Measurements from ENCODE around the gene NLRP9. TPM values are rescaled to one million over a fixed set of nuclear protein-coding genes. Genes with fewer than 3 reads are reported as not detected.

Gene NLRP9
- total RNA-seq, 1 donor from 2014 or later, result not detected

- H3K36me3 ChIP-seq, result peaks cover 58% of the 10 kb centered on the region
These were observed 63.8 kb downstream of the NLRP9 start for GRCh38 chr19:55674459-55674840.

DNA sequence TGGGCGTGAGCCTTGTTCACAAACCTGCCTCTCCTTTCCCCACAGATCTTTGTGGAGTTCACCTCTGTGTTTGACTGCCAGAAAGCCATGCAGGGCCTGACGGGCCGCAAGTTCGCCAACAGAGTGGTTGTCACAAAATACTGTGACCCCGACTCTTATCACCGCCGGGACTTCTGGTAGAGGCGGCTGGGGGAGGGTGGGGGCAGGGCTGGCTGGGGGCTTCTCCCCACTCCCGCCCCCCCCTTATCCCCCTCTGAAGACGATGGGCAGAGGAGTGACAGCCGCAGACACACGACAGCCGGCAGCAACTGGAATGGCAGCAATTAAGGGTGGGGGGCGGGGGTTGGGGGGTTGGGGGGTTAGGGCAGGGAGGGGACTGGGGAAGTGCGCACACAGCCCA, 64.3 kb downstream of the NLRP9 start:
- H3K4me1 ChIP-seq, result peaks cover 36% of the 10 kb centered on the region
- no peak for TF ChIP-seq CTCF (IDR thresholded peaks at IDR 0.05)
- no peak overlapping the region for H3K4me3 ChIP-seq
- no peak overlapping the region for H3K27ac ChIP-seq
- peaks cover 58% of the 10 kb centered on the region for H3K36me3 ChIP-seq
- no peaks in the 10 kb centered on the region for H3K27me3 ChIP-seq
- no peak for DNase-seq
- ATAC-seq, result no peak
- intact Hi-C loops (cut with DNase I), result no loop called here
- H3K9me3 ChIP-seq, result no peaks in the 10 kb centered on the region

More at GRCh38 chr19:55674459-55674840, 63.8 kb downstream of the NLRP9 start:
- TF ChIP-seq CTCF (IDR thresholded peaks at IDR 0.05), result no peak
- Histone ChIP-seq H3K27ac (peak overlapping the region; percentile 85), H3K4me1 (peaks cover 38% of the 10 kb centered on the region), H3K9me3 (no peaks in the 10 kb centered on the region), H3K4me3 (peak overlapping the region; percentile 82), H3K27me3 (no peaks in the 10 kb centered on the region)
- ATAC-seq (no peak), DNase-seq (no peak)
- intact Hi-C loops (cut with DNase I), result no loop called here

- no peaks in the 10 kb centered on the region for H3K9me3 ChIP-seq
- TF ChIP-seq CTCF (IDR thresholded peaks at IDR 0.05), result no peak
- H3K27ac ChIP-seq, result no peak overlapping the region
- peaks cover 33% of the 10 kb centered on the region for H3K4me1 ChIP-seq
- H3K4me3 ChIP-seq, result no peak overlapping the region
- ATAC-seq (no peak), DNase-seq (no peak)
- intact Hi-C loops (cut with DNase I), result no loop called here
- peaks cover 58% of the 10 kb centered on the region for H3K36me3 ChIP-seq
- H3K27me3 ChIP-seq, result no peaks in the 10 kb centered on the region
These were observed 64.7 kb downstream of the NLRP9 start for GRCh38 chr19:55673465-55673864.

GRCh38 chr19:55672418-55672817, 65.8 kb downstream of the NLRP9 start:
- Histone ChIP-seq H3K9me3 (no peaks in the 10 kb centered on the region), H3K36me3 (peaks cover 65% of the 10 kb centered on the region), H3K4me1 (peaks cover 22% of the 10 kb centered on the region), H3K27me3 (no peaks in the 10 kb centered on the region), H3K4me3 (no peak overlapping the region), H3K27ac (no peak overlapping the region)
- DNase-seq (no peak), ATAC-seq (no peak)
- intact Hi-C loops (cut with DNase I), result no loop called here
- no peak for TF ChIP-seq CTCF (IDR thresholded peaks at IDR 0.05)

DNA sequence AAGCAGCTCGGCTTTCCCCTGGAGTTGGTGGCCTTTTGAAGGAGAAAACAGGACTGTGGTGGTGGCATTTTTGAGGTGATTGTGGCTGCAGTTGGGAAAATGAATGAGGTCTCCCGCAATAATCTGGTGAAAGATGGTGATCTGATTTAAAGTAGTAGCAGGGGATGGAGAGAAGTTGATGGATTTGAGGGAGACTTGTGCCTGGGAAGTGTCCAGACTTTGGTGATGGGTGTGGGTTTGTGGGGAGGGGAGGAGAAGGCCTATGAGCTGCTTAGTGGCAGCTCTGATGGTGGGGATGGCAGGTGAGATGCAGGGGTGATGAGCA, 67.2 kb downstream of the NLRP9 start:
- Histone ChIP-seq H3K4me1 (peaks cover 8% of the 10 kb centered on the region), H3K36me3 (peaks cover 79% of the 10 kb centered on the region), H3K4me3 (no peak overlapping the region), H3K27me3 (no peaks in the 10 kb centered on the region), H3K9me3 (no peaks in the 10 kb centered on the region), H3K27ac (no peak overlapping the region)
- DNase-seq, result no peak
- TF ChIP-seq CTCF (IDR thresholded peaks at IDR 0.05), result no peak
- ATAC-seq, result no peak
- intact Hi-C loops (cut with DNase I), result no loop called here
